Esophagus squamous epithelium (tissue), 4 donors: ENCODE results near the gene MTMR8.

ENCODE experiments used
- POLR2A ChIP-seq, 4 donors: fragments of 450-650 bp; IDR thresholded peaks; one replicate each; pipeline ENCODE4 v1.6.1; 2017; ENCODE audit warnings: antibody characterized with exemption in 4 of 4, mild to moderate bottlenecking in 4 of 4, moderate library complexity in 3 of 4
- TF ChIP-seq, protein P1 (sequence below), 6 experiments: fragments of 450-650 bp in 4 of 6; fragments of 200-600 bp in 2 of 6; sonication (generic) in 2 of 6; IDR thresholded peaks; one replicate each; pipeline ENCODE4 v1.5.1; 2016 to 2019; ENCODE audit warnings: antibody characterized with exemption in 6 of 6, mild to moderate bottlenecking in 4 of 6, moderate library complexity in 4 of 6

DNA sequence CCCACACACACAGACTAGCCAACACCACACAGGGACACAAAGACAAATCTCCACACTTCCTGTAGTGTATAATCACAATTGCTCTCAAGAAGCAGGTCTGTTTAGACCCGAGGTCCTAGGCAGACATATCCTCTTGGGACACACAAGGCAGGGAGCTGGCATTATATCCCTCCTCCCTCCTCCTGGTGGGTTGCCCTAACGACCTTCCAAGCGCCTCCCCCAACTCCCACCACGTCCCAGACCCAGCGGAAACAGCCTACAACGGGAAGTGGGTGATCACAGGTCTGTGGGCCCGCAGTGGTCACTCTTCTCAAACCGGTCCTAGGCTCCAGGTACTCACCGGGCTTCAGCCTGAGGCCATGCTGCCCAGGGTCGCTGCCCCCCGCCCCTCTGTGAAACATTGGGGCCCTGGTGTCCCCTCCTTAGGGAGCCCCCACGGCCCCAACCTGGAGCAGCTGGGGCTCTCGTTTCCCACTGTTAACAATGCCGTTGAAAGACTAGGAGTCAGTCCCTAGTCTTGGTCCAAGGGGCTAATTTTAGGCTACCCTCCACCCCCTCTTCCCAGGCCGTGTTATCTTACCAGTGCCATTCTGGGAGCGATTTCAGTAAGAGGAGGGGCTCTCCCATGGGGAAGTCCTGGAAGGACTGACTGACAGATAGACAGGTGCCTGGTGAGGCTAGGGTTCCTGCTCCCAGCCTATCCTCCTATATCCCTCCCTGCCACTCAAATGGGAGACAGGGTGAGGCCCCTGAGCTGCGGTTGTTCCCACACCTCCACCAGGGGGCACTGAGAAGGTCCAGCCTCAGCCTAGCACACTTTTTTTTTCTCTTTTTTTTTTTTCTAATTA lies 164.9 kb downstream of the MTMR8 start, which contains the start of gene ASB12:
- no peak for TF ChIP-seq POLR2A (IDR thresholded peaks at IDR 0.05)
- TF ChIP-seq, protein P1, sequence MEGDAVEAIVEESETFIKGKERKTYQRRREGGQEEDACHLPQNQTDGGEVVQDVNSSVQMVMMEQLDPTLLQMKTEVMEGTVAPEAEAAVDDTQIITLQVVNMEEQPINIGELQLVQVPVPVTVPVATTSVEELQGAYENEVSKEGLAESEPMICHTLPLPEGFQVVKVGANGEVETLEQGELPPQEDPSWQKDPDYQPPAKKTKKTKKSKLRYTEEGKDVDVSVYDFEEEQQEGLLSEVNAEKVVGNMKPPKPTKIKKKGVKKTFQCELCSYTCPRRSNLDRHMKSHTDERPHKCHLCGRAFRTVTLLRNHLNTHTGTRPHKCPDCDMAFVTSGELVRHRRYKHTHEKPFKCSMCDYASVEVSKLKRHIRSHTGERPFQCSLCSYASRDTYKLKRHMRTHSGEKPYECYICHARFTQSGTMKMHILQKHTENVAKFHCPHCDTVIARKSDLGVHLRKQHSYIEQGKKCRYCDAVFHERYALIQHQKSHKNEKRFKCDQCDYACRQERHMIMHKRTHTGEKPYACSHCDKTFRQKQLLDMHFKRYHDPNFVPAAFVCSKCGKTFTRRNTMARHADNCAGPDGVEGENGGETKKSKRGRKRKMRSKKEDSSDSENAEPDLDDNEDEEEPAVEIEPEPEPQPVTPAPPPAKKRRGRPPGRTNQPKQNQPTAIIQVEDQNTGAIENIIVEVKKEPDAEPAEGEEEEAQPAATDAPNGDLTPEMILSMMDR (IDR thresholded peaks at IDR 0.05) = no peak
